ENCODE data around the gene CCDC33.

DNA sequence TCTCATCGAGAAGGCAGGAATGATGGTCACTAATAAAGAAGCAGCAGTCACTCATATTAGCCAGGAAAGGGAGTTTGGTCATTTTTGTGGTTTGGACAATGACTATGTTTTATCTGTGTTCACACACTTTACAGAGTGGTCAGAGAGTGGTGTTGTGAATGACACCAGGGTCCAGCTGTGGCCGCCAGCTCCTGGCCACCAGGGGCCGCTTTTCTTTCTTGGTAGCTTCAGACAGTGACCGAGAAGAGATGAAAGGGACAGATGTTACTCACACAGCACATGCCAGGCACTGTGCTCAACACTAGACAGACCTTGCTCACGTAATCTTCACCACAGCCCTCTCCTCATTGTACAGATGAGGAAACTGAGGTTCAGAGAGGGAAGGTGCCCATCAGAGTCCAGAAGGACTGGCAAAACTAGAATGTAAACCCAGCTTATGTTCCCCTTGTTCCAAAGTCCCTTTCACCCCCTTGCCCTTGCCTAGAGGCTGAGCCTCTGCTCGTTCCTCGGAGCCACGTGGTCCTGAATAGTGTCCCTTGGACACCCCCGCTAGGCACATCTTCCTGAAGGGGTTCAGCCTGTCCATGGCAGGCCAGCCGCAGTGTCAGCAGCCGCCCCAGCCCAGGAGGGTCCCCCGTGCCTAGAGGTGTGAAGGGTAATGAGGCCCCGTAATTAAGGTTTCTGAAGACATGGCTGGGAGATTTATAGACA is 75.8 kb downstream of the CCDC33 start:
- TF ChIP-seq CTCF (IDR thresholded peaks at IDR 0.05) = peak in 2 of 7 experiments; percentile 11 to 21
- no peak for TF ChIP-seq EP300 (IDR thresholded peaks at IDR 0.05)
- no peak for TF ChIP-seq POLR2AphosphoS5 (IDR thresholded peaks at IDR 0.05)
